Measurements from ENCODE around the gene IDI1.
"Not testable (repeated sequence)": the region's sequence is repeated elsewhere in the genome, so short reads cannot be mapped to it uniquely, and the experiment has no call there.

Gene IDI1

DNA sequence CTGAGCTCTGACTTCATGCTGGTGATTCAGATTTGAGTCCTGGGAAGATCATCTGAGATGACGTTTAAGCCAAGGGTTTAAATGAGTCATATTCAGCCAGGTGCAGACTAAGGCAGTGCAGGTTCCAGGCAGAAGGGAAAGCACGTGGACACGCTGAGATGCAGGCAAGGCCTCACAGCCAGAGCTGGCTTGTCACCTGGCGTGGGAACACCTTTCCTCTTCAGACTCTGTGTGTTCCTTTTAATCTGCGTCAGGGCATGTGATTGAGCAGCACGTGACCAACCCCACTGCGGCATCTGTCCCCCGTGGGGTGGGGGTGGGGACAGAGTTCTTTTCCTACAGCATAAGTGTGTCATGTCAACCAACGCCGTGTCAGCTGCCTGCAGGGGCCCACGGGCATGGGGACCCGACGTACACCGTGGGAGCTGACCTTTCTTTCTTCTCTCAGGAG lies 12.6 kb downstream of the IDI1 start:
- in situ Hi-C loops (cut with MboI; ENCODE audit: low sequenced_read_pairs): no loop called here

DNA sequence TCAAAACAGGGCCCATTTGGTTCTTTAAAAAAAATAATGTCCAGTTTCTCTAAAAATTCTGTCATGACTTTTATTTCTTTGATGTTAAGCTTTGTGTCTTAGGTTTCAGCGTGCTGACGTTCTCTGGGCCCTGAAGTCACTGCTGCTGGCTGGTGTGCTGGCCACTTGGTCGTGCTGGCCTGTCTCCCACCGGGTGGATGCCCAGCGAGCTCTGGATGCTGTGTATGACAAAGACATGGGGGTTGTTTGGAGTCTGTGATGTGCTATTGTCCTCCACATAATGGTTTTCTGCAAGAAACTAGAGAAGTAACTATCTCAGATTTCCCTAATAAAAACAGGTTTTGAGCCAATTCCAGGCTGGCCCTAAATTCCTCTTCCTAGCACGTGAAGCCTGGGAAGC lies 13.7 kb downstream of the IDI1 start:
- in situ Hi-C loops (cut with MboI; ENCODE audit: low sequenced_read_pairs): no loop called here

DNA sequence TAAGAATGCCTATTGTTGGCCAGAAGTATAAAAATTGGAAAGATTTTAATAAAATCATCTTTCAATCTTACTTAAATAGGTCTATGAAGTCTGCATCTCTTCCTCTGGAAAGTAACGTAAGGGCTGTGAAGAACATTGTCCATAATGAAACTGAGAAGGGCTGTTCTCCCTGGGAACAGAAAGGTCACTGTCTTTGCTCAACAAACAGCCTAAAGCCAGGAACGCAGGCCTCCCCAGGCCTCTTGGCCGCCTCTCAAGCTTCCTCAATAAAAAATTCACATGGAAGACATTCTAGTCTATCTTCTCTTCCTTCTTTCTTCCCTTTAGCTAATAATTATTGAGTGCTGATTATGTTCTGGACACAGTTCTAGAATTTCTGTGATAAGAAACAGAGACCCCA lies 14.2 kb downstream of the IDI1 start:
- in situ Hi-C loops (cut with MboI; ENCODE audit: low sequenced_read_pairs): no loop called here

DNA sequence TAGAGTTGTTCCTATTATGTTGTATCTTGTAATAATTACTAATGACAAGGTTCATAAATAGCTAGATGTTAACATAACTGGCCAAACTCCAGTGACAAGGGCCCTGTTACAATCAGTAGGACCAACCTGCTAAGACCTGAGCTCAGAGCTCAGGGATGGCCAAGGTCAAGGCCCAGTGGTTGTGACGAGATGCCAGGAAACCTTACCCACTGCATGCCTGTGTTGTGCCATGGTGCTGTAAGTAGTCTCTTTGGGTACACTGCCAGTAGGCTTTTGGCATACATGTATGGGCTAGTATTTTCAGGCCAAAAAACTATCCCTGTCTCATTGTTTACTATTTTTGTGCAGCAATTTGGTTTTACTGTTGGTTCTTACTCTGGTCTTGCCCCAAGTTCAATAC lies 15.3 kb downstream of the IDI1 start:
- in situ Hi-C loops (cut with MboI; ENCODE audit: low sequenced_read_pairs): no loop called here

DNA sequence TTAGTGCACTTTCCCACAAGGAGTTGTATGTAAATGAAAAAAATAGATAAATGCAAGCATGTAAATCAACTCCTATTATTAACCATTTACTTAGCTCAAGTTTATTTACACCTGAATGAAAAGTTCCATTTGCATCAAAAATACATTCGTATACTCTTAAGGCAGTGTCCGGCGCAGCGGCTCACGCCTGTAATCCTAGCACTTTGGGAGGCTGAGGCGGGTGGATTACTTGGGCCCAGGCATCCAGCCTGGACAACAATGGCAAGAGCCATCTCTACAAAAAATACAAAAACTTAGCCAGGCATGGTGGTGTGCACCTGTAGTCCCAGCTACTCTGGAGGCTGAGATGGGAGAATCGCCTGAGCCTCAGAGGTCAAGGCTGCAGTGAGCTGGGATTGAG lies 19.1 kb downstream of the IDI1 start:
- in situ Hi-C loops (cut with MboI; ENCODE audit: low sequenced_read_pairs): no loop called here

DNA sequence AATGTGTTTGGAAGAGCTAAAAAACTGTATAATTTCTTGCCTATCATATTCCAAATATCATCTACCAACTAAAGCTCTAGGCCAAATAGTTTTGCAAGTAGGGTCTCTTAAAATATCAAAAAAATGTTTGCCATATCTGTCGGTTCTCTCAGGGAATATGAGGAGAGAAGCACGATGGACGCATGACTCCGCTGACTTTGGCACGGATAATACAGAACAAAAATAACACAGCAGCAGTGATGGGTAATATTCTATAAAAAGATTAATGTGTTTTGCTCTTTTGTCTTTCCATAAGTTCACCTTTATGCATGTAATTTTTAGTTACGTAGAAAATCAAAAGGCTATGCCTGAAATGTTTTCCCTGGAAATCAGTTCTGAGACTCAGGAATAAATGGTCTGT lies 22.3 kb downstream of the IDI1 start:
- in situ Hi-C loops (cut with MboI; ENCODE audit: low sequenced_read_pairs): no loop called here

DNA sequence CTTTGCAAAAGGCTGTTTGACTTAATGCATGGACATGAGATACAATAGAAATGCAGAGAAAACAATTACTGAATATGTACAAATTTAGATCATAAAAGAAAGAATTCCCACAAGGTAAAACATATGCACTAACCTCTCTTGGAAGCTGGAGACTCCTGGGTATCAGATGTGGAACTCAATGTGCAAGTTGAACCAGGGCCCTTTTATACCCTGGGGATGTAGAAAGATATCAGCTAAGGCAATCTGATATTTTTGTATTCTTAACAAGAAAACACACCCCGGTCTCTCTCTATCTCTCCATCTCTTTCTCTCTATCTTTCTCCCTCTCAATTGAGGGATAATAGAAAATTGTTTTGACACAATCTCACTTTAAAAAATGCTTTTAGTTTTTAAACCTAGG lies 23.2 kb downstream of the IDI1 start, which contains the start of gene IDI2:
IDI2 (minus strand) TSS at position 177 of the 400 bp plus-strand sequence. CDS start 1,136 bp downstream, outside the sequence.
- in situ Hi-C loops (cut with MboI; ENCODE audit: low sequenced_read_pairs): no loop called here

DNA sequence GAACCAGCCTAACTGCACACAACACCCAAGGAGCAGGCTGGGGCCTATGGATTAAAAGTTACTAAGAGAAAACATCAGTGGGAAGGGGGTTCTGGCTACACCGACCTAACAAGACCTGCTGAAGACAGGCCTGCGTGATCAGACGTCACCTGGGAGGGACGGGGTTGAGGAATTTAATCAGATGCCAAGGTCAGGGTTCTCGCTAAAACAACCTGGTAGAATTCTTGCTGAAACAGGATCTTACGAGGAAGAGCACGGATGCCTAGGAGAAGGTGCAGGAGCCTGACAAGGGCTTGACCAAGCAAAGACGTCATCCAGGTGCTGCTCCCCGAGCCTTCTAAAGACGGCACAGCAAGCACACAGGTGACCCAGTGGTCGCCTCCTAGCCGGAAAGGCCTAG lies 24.8 kb downstream of the IDI1 start:
- in situ Hi-C loops (cut with MboI; ENCODE audit: low sequenced_read_pairs): no loop called here

DNA sequence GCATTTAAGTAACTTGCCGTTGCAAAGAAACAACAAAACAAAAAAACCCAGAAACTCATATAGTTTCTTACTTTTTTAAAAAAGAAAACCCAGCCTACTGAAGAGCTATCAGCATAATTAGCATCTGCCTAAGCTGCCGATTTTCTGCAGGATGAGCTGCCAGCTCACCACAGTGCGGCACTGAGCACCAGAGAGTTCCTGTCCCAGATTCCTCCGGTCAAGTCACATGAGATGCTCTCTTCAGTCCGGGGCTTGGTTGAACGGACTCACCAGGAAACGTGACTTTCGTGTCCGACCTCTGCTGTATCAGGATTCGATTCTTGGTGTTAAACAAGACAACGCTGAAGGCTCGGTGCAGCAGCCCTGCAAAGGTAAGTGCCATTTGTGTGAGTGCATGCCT lies 26.5 kb downstream of the IDI1 start:
- in situ Hi-C loops (cut with MboI; ENCODE audit: low sequenced_read_pairs): no loop called here

DNA sequence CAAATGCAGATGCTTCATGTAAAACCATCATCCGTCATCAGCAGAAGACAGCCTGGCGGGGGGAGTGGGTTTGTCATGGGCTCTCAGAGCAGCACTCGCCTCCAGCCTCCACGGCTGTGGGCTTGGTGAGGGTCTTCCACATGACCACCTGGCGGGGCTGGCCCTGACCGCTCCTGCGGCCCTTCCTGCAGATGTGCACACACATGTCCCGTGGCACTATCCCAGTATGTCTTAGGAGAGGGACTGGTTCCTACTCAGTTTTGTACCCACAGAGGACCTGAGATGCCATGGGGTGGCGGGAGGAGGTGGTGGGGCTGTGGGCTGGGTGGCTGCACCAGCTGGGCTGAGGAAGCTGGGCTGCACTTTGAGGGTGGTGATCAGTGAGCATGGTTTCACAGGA lies 28.0 kb downstream of the IDI1 start:
- in situ Hi-C loops (cut with MboI; ENCODE audit: low sequenced_read_pairs): no loop called here

DNA sequence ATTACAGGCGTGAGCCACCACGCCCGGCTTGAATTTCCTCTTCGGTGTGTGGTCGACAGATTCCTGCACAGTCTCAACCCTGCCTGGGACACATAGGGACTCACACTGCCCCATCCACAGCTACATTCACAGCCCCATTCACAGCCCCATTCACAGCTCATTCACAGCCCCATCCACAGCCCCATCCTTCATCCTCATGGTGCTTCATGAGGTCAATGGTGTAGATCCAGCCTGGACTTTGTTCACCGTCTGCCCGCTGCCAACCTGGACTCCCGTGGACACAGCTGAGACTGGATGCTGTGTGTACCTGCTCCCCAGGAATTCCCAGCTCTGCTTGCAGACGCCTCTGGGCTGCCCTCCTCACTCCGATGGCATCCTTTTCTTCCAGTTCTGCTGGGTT lies 28.5 kb downstream of the IDI1 start:
- in situ Hi-C loops (cut with MboI; ENCODE audit: low sequenced_read_pairs): no loop called here

DNA sequence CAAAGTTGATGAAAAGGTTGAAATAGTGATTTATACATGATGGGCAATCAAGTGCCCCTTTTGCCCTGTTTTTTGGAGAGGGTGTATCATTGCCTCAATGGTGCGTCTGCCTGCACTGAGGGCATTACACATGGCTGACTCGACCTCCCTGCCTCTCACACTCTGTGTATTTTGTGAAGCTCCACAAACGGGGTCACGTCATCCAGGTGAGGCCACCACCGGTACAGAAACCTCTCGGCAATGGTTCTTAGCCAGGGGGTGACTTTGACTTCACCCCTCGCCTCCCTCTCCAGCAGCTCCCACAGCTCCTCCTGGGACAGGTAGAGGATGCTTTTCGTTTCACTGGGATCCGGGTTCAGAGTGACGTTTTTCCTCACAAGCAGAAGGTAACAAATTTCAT lies 29.6 kb downstream of the IDI1 start:
- in situ Hi-C loops (cut with MboI; ENCODE audit: low sequenced_read_pairs): no loop called here

DNA sequence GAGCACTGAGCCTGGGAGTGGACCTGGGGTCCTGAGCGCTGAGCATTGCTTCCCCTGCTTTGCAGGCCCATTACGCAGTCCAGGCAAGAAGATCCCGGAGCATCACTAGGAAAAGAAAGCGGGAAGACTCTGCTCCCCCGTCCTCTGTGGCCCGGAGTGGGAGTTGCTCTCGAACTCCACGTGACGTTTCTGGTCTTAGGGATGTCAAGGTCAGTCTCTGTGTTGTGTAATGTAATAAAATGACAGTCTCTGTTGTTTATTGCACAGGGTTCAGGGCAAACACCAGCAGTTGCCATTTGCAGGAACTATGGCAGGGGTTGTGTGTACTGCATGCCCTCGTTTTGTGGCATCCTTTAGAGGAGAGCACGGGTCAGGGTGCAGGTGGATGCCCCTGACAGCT lies 33.2 kb downstream of the IDI1 start:
- in situ Hi-C loops (cut with MboI; ENCODE audit: low sequenced_read_pairs): no loop called here

DNA sequence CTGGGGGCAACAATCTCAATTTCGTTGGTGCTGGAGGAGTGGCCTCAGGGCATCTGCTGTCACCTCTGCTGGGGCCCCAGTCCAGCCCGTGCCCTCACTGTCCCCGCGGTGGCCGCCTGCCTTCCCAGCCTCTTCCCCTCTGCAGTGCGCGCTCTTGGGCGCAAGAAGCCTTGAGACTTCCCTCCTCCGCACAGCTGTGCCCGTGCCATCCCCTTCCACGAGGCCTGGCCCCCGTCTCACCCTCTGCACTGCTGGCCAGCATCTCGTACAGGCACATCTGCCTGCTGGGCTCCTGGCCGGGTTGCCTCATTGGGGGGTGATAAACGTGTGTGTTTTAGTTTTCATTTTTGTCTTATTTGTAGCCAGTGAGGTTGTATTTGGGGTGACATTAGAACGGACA lies 37.2 kb downstream of the IDI1 start:
- in situ Hi-C loops (cut with MboI; ENCODE audit: low sequenced_read_pairs): no loop called here

DNA sequence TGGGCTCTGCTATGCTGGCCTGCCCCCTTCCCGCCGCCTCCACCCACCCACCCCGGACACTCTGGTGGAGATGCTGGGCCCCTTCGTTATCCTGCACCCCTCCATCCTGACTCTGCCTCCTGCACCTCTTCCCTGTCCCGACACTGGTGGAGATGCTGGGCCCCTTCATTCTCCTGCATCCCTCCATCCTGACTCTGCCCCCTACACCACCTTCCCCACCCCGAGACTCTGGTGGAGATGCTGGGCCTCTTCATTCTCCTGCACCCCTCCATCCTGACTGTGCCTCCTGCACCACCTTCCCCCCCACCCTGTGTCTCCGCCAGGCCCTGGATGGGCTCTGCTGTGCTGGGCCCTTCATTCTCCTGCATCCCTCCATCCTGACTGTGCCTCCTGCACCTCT lies 38.2 kb downstream of the IDI1 start:
- in situ Hi-C loops (cut with MboI; ENCODE audit: low sequenced_read_pairs): no loop called here

DNA sequence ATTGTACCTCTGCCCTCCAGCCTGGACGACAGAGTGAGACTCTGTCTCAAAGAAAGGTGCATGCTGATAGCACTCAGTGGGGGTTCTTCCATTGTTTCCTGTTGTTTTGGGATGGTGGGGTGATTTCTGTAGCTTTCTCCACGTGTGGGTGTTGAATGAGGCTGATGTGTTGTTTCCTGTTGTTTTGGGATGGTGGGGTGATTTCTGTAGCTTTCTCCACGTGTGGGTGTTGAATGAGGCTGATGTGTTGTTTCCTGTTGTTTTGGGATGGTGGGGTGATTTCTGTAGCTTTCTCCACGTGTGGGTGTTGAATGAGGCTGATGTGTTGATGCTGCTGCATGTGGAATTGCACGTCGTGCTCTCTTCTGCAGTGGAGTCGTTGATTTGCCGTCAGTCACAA lies 39.0 kb downstream of the IDI1 start:
- in situ Hi-C loops (cut with MboI; ENCODE audit: low sequenced_read_pairs): not testable (repeated sequence)

DNA sequence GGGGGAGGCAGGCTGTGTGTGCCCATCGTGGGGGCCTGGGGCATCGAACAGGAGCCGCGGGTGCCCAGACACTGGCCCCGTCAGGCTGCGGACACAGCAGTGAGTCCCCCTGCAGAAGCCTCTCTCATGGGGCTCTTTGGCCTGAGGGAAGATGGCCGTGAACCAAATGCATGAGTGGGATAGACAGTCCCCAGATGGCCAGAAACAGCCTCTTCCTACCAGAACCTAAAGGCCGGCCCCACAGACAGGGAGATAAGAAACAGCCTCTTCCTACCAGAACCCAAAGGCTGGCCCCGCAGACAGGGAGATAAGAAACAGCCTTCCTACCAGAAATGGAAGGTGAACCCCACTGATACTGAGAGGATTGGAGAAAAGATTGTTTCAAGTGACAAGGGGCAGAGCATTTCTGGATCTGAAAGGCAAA lies 39.8 kb downstream of the IDI1 start:
- in situ Hi-C loops (cut with MboI; ENCODE audit: low sequenced_read_pairs): no loop called here

DNA sequence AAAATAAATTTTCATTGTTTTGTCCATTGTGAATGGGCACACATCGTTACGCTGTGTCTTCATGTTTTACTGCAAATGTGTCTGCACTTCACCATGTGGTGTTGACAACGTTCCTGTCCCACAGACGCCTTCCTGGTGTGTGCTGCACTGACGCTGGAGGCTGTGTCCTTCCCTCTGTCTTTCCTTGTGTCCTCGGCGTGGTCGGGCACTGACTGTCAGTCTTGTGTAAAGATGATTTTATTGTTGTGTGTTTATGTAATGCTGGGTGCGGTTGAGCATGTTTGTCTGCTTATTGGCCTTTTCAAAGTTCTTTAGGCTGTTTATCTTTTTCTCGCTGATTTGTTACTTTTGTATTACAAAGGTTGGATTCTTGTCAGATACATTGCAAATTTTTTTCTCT lies 41.3 kb downstream of the IDI1 start:
- in situ Hi-C loops (cut with MboI; ENCODE audit: low sequenced_read_pairs): no loop called here

DNA sequence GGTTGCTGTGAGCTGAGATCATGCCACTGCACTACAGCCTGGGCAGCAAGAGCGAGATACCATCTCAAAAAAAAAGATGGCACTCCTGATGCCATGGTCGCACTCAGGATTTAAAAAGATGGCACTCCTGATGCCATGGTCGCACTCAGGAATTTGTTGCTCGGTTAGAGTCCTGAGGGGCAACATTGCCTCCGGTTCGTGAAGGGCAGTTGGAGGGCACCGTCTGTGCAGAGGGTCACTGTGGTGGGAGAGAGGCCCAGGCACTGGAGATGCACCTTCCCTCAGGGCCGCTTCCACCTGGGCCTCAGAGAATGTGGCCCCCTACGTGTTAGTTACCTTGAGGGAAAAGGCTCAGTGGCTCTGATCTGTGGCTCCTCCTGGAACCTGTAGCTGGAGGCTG lies 42.3 kb downstream of the IDI1 start:
- in situ Hi-C loops (cut with MboI; ENCODE audit: low sequenced_read_pairs): no loop called here

DNA sequence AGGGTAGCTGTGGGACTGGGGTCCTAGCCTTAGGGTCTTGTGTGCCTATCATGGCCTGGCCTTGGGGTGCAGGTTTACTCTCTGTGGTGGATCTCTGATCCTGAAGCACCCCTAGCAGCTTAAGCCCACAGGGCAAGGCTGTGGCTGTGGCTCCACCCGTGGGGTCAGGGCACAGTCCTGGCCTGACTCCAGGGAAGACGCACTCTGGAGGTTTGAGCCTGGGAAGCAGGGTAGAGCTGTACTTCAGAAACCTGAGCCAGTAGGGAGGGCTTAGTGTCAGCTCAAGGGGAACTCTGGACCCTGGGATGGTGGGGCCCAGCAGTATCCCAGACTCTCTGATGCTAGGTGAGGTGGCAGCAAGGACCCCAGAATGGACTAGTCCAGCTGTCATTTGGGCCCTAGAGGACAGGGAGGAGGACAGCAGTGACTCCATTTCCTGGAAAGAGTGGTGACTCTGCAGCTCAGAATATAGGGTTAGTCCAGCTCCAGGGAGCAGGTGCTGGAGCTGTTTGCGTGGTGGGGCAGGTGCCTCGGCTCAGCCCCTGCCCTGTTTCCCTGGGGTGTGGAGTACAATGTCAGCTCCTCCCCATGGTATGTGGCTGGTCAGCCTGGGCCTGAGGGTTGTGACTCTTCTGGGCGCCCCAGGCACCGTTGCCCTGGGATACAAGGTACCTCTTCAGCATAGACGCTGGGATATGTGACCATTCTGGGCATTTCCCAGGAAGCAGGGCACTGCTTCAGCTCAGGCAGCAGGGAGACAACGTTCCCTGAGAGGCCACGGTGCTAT lies 44.8 kb downstream of the IDI1 start:
- in situ Hi-C loops (cut with MboI; ENCODE audit: low sequenced_read_pairs): no loop called here

DNA sequence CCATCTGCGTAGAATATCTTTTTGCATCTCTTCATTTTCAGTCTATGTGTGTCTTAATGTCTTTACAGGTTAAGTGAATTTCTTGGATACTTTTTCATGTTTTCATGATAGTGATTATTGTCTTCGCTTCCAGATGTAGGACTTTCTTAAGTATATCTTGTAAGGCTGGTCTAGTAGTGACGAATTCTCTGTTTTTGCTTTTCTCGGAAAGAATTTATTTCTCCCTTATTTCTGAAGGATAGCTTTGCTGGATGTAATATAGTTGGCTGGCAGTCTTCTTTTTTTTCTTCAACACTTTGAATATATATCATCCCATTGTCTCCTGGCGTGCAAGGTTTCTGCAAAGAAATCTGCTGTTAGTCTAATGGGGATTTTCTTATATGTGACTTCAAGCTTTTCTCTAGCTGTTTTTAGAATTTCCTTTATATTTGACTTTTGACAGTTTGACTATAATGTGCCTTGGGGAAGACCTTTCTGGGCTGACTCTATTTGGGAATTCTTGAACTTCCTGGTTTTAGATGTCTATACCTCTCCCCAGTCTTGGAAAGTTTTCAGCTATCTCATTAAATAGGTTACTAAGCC lies 46.4 kb downstream of the IDI1 start:
- in situ Hi-C loops (cut with MboI; ENCODE audit: low sequenced_read_pairs): no loop called here

DNA sequence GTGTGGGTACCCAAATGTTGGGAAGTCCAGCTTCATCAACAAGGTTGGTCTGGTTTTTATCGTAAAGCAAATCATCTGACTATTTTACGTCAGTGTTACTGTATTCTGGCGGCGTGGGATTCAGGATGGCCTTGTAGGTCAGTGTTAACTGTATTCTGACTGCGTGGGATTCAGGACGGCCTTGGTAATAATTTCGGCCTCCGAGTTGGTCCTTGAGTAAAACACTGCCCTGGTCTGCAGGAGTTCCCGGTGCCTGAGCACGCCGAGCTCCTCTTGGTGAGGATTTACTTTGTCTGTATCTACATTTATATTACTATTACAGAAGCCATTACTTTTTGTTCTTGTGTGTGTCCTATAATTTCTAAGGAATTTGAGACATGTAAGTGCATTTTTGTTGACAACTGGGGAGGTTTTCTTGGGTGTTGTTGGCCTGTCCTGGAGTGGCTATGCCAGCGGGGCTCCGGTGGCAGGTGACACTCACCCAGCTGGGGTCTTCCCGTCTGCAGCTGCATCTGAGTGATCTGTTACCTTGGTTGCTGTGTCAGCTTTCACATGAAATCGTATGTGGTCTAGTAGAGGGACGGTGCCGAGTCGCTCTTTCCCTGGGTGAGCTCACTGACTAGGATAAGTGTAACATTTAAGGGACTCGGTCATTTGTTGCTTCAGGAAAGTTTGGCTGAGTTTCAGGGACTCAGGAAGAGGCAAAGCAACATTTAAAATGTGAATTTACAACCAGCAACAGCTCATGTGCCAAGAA lies 51.5 kb downstream of the IDI1 start:
- in situ Hi-C loops (cut with MboI; ENCODE audit: low sequenced_read_pairs): no loop called here
